SJSA1 (cell line): Measurements from ENCODE around the gene CDH1. TPM values are rescaled to one million over a fixed set of nuclear protein-coding genes. Genes with fewer than 3 reads are reported as not detected.

ENCODE experiments used
- DNase-seq, 2 experiments: peaks; one replicate each; pipeline ENCODE4 v3.0.0-alpha.2; 2015 to 2020; ENCODE audit warnings: low spot score in 2 of 2, low read depth in 1 of 2
- H3K27ac ChIP-seq: fragments of 250-450 bp; sonication (Bioruptor Pico); 2 replicates; pipeline ENCODE4 v1.5.1; 2020; ENCODE audit warnings: mild to moderate bottlenecking, moderate library complexity
- H3K27me3 ChIP-seq: fragments of 250-450 bp; sonication (Bioruptor Pico); replicated peaks from 2 replicates; pipeline ENCODE4 v1.5.1; 2020; ENCODE audit warnings: mild to moderate bottlenecking, moderate library complexity
- H3K36me3 ChIP-seq: fragments of 250-450 bp; sonication (Bioruptor Pico); 2 replicates; pipeline ENCODE4 v1.5.1; 2020; ENCODE audit warnings: mild to moderate bottlenecking
- H3K4me1 ChIP-seq: fragments of 250-450 bp; sonication (Bioruptor Pico); replicated peaks from 2 replicates; pipeline ENCODE4 v1.6.1; 2021; ENCODE audit warnings: mild to moderate bottlenecking
- H3K4me3 ChIP-seq: fragments of 250-450 bp; sonication (Bioruptor Pico); 2 replicates; pipeline ENCODE4 v1.5.1; 2020; ENCODE audit warnings: mild to moderate bottlenecking
- H3K9me3 ChIP-seq: fragments of 250-450 bp; sonication (Bioruptor Pico); replicated peaks from 2 replicates; pipeline ENCODE4 v1.5.1; 2020; ENCODE audit warnings: mild to moderate bottlenecking
- total RNA-seq: library from RNA; depleted of rRNA; stranded (reverse); fragments of >200 nt; shearing (Covaris generic); gene quantifications from 2 replicates; pipeline ENCODE4 v1.2.3, GENCODE V29; 2014; rRNA removed

The CDH1 gene
- total RNA-seq, result 0.03 and 0.06 TPM in 2 replicates

- DNase-seq, result no peak
- no peaks in the 10 kb centered on the region for H3K36me3 ChIP-seq
- no peak within 1 kb of the TSS for H3K4me3 ChIP-seq
- no peaks in the 10 kb centered on the region for H3K9me3 ChIP-seq
- peaks cover 18% of the 10 kb centered on the region for H3K27me3 ChIP-seq
- no peaks in the 10 kb centered on the region for H3K4me1 ChIP-seq
- H3K27ac ChIP-seq, result no peak within 1 kb of the TSS
Measured at GRCh38 chr16:68737046-68737729, at the start of gene CDH1. TSS of gene CDH1 (plus strand) at chr16:68737292. CDS start at chr16:68737416, 124 bp downstream.

GRCh38 chr16:68689921-68690320 is 47.2 kb upstream of the CDH1 start:
- no peak overlapping the region for H3K4me3 ChIP-seq
- H3K36me3 ChIP-seq, result no peaks in the 10 kb centered on the region
- no peak overlapping the region for H3K27ac ChIP-seq
- no peak for DNase-seq
- H3K9me3 ChIP-seq, result no peaks in the 10 kb centered on the region
- no peaks in the 10 kb centered on the region for H3K27me3 ChIP-seq
- H3K4me1 ChIP-seq, result no peaks in the 10 kb centered on the region

GRCh38 chr16:68695575-68695974 is 41.5 kb upstream of the CDH1 start:
- no peak overlapping the region for H3K27ac ChIP-seq
- H3K9me3 ChIP-seq, result no peaks in the 10 kb centered on the region
- H3K27me3 ChIP-seq, result no peaks in the 10 kb centered on the region
- no peaks in the 10 kb centered on the region for H3K4me1 ChIP-seq
- H3K4me3 ChIP-seq, result no peak overlapping the region
- no peaks in the 10 kb centered on the region for H3K36me3 ChIP-seq
- no peak for DNase-seq

- Histone ChIP-seq H3K27me3 (no peaks in the 10 kb centered on the region), H3K9me3 (no peaks in the 10 kb centered on the region), H3K4me3 (no peak overlapping the region), H3K36me3 (no peaks in the 10 kb centered on the region), H3K27ac (no peak overlapping the region), H3K4me1 (no peaks in the 10 kb centered on the region)
- DNase-seq, result no peak
Measured at GRCh38 chr16:68696514-68696913, 40.6 kb upstream of the CDH1 start.

GRCh38 chr16:68698091-68698490 is 39.0 kb upstream of the CDH1 start:
- Histone ChIP-seq H3K36me3 (no peaks in the 10 kb centered on the region), H3K27ac (no peak overlapping the region), H3K27me3 (no peaks in the 10 kb centered on the region), H3K4me1 (no peaks in the 10 kb centered on the region), H3K9me3 (no peaks in the 10 kb centered on the region), H3K4me3 (no peak overlapping the region)
- DNase-seq, result no peak

GRCh38 chr16:68700120-68700519 is 37.0 kb upstream of the CDH1 start:
- Histone ChIP-seq H3K36me3 (no peaks in the 10 kb centered on the region), H3K4me1 (peaks cover 3% of the 10 kb centered on the region; the same call in 1 of the 2 replicates), H3K4me3 (no peak overlapping the region), H3K27me3 (no peaks in the 10 kb centered on the region), H3K9me3 (no peaks in the 10 kb centered on the region), H3K27ac (no peak overlapping the region)
- DNase-seq, result no peak

- Histone ChIP-seq H3K9me3 (no peaks in the 10 kb centered on the region), H3K36me3 (no peaks in the 10 kb centered on the region), H3K4me1 (peaks cover 3% of the 10 kb centered on the region; the same call in 1 of the 2 replicates), H3K4me3 (no peak overlapping the region), H3K27me3 (no peaks in the 10 kb centered on the region), H3K27ac (no peak overlapping the region)
- no peak for DNase-seq
Measured at GRCh38 chr16:68700831-68701230, 36.3 kb upstream of the CDH1 start.

- Histone ChIP-seq H3K4me1 (peaks cover 21% of the 10 kb centered on the region), H3K9me3 (no peaks in the 10 kb centered on the region), H3K27me3 (no peaks in the 10 kb centered on the region), H3K4me3 (no peak overlapping the region), H3K27ac (no peak overlapping the region), H3K36me3 (no peaks in the 10 kb centered on the region)
- DNase-seq, result peak; percentile 57 to 80
Measured at GRCh38 chr16:68704232-68704867, 32.7 kb upstream of the CDH1 start.

GRCh38 chr16:68707340-68708152 is 29.5 kb upstream of the CDH1 start:
- no peaks in the 10 kb centered on the region for H3K9me3 ChIP-seq
- H3K27ac ChIP-seq, result peak overlapping the region; percentile 58
- DNase-seq, result peak; percentile 91 to 94
- H3K27me3 ChIP-seq, result no peaks in the 10 kb centered on the region
- no peak overlapping the region for H3K4me3 ChIP-seq
- no peaks in the 10 kb centered on the region for H3K36me3 ChIP-seq
- peaks cover 21% of the 10 kb centered on the region for H3K4me1 ChIP-seq

GRCh38 chr16:68710211-68710610 is 26.9 kb upstream of the CDH1 start:
- Histone ChIP-seq H3K27me3 (no peaks in the 10 kb centered on the region), H3K36me3 (no peaks in the 10 kb centered on the region), H3K4me1 (peaks cover 17% of the 10 kb centered on the region), H3K4me3 (no peak overlapping the region), H3K9me3 (no peaks in the 10 kb centered on the region), H3K27ac (no peak overlapping the region)
- DNase-seq, result no peak

GRCh38 chr16:68711421-68712139 is 25.5 kb upstream of the CDH1 start:
- DNase-seq, result no peak
- Histone ChIP-seq H3K4me1 (peaks cover 21% of the 10 kb centered on the region), H3K27ac (no peak overlapping the region), H3K4me3 (no peak overlapping the region), H3K9me3 (no peaks in the 10 kb centered on the region), H3K27me3 (no peaks in the 10 kb centered on the region), H3K36me3 (no peaks in the 10 kb centered on the region)

- Histone ChIP-seq H3K9me3 (no peaks in the 10 kb centered on the region), H3K4me3 (no peak overlapping the region), H3K4me1 (peaks cover 4% of the 10 kb centered on the region), H3K27me3 (no peaks in the 10 kb centered on the region), H3K36me3 (no peaks in the 10 kb centered on the region), H3K27ac (no peak overlapping the region)
- DNase-seq, result no peak
Measured at GRCh38 chr16:68713361-68713760, 23.7 kb upstream of the CDH1 start.

GRCh38 chr16:68715471-68715870 is 21.6 kb upstream of the CDH1 start:
- no peaks in the 10 kb centered on the region for H3K9me3 ChIP-seq
- H3K4me1 ChIP-seq, result peaks cover 4% of the 10 kb centered on the region
- H3K27ac ChIP-seq, result no peak overlapping the region
- no peak overlapping the region for H3K4me3 ChIP-seq
- no peak for DNase-seq
- H3K36me3 ChIP-seq, result no peaks in the 10 kb centered on the region
- H3K27me3 ChIP-seq, result no peaks in the 10 kb centered on the region
